Head of caudate nucleus (tissue), 42 donors: ENCODE measurements around the gene POLE.

Source experiments
- DNase-seq, 42 donors: peaks; one replicate each; pipeline versions ENCODE4 v3.0.0 to v3.0.0-alpha.2; 2020 to 2021; ENCODE audit warnings: mixed read lengths in 7 of 42
- intact Hi-C: fragments of 100-400 bp; cut with DNase I; formaldehyde crosslinking; loops from one replicate; pipeline ENCODE4 v1.15.0; 2022

POLE gene

DNA sequence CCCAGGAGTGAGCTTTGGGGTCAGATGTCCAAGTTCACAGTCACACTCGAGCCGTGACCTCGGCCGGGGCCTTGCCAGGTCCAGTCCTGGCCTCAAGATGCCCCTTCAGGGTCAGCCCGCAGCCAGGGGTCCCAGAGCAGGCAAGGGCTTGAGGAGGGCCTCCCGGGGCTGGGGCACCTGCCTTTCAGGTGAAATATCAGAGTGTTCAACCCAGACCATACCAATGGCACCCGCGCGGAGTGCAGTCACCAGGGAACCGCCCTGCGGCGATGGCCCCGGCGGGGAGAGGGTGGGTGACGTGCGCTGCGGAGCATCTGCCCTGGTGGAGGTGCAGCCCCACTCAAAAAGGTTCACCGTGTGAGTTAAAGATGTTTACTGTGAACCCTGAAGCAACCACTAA lies 93.6 kb downstream of the POLE start:
- no peak for DNase-seq
- intact Hi-C loops: no loop called here

DNA sequence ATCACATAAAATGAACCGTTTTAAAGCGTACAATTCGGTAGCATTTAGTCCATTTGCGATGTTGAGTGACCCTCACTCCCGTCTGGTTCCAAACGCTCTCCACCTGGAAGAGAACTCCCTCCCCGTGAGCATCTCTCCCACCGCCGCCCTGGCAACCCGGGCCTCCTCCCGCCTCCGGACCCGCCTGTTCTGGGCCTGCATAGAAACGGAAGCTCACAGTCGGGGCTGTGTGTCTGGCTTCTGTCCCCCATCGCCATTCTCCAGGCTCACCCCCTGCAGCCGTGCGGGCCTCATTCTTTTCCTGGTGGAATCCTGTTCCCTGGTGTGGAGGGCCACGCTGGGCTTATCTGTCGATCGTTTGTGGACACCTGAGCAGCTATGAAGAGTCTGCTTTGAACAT lies 94.1 kb downstream of the POLE start:
- intact Hi-C loops: no loop called here
- DNase-seq: no peak

DNA sequence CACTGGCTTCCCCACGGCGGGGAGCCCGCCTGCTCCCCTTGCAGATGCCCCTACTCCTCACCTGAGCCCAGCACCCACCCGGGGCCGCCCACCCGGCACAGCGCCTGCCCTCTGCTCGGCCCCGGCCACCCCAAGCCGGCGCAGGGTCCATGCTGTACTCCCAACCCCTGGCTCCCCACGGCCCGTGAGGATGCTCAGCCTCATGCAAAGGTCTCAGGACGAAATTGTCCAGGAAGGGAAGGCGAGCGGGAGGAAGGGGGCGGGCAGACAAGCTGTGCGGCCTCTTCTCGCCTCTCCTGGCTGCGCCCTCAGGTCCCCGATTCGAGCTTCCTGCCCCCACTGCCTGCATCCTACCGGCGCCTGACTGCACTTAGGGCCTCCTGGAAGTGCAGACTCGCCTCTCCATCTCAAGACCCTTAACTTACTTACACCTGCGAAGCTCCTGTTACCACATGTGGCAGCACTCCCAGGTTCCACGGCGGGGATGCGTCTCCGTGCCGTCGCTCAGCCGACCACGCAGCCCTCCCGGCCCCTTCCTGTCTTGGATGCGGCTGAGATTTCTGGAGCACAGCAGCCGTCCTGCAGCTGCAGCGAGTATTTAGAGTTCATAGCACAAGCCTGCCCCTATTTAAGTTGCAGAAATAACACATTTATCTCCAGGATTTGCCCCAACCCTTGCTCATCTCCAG lies 94.7 kb downstream of the POLE start:
- intact Hi-C loops: no loop called here
- no peak for DNase-seq

DNA sequence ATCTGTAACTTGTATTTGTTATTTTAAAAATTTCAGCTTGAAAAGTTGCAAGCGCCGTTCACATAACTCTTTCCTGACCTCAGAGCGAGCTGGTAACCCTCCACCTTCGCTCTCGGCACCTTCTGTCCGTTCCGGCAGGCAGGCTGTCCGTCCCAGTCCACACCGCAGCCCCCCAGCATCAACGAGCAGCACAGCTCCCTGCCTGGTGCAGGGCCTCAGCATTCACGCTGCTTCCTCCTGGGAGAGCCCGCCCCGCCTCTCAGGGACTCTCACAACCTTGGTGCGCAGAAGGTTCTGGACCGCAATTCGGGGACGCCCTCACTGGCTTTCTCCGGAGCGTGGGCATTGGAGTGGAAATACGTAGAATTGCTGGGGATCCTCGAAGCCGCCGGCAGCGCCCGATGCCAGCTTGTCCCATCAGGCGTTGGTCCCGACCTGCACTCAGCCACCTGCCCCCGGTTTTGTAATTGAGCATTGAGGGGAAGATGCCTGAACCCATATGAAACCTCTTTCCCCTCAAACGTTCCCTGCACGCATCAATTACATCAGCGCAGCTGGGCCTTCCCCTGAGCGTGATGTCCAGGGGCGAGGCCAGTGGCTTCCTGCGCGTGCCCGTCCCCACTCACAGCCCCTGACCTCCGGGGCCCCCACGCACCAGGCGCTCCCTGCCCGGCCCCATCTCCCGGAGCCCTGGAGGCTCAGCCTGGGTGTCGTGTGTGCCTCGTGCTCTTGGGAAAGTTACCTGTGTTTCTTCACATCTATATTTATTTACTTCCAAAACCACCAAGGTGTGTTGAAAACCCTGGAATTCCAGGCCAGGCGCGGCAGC lies 95.8 kb downstream of the POLE start:
- DNase-seq: no peak
- intact Hi-C loops: no loop called here

DNA sequence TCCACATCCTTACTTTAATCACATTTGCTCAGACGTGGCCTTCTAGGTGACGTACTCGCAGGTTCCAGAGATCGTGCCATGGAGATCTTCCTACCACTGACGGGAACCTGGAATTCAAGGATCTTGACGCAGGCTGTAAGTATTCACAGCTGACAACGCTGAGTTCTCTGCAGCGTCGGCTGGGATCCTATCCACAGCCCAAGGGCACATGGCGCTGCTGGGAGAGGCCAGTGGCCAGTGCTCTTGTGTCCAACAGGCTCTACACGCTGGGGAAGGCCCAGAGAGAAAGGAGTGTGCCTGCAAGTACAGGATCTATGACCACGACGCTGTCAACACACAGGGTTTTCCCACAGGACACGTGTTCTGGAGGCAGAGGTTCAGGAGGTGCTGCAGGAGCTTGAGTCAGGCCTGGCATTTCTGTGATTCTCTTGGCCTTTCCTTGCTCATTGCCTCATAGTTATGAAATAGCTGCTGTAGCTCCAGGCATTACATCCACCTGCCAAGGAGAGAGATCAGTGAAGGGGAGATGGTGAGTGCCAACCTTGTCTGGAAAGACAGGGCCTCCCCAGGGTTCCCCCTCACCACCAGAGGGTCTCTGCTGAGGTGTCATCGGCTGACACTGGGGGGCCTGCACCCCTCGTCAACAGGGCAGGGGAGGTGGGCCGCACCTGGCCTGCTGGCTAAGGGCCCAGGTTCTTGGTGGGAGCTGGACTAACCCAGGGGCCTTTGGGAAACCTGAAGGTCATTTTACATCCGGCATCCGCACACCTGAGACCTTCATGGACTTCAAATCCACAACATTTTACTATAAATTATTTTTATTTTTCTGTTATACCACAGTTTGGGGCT lies 98.1 kb downstream of the POLE start:
- intact Hi-C loops: no loop called here
- no peak for DNase-seq

DNA sequence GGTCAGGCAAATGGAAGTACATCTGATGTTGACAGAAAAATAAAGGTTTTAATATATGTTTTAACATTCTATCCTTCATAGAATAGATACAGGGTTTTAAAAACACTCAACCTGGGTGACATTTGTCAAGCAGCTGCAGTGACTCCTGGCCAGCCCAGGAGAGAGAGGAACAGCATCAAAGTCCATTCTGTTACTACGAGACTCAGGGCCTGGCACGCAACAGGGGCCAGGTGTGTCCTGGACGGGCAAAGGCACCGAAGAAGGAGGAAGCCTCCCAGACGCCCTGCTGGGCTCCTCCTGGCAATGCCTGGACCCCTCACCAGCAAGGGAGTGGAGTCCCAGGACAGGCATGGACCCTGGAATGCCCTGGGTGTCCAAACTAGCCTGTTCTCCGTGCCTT lies 98.8 kb downstream of the POLE start:
- no peak for DNase-seq
- intact Hi-C loops: no loop called here

DNA sequence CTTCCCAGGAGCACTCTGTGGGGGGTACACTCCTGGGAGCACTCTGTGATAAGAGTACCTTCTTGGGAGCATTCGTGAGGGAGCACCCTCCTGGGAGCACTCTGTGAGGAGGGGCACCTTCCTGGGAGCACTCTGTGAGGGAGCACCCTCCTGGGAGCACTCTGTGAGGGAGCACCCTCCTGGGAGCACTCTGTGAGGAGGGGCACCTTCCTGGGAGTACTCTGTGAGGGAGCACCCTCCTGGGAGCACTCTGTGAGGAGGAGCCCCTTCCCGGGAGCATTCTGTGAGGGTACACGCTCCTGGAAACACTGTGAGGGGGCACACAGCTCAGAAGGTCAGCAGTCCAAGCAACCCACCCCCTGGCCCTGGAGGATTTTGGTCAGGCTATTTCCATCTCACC lies 99.4 kb downstream of the POLE start:
- no peak for DNase-seq
- intact Hi-C loops: no loop called here

DNA sequence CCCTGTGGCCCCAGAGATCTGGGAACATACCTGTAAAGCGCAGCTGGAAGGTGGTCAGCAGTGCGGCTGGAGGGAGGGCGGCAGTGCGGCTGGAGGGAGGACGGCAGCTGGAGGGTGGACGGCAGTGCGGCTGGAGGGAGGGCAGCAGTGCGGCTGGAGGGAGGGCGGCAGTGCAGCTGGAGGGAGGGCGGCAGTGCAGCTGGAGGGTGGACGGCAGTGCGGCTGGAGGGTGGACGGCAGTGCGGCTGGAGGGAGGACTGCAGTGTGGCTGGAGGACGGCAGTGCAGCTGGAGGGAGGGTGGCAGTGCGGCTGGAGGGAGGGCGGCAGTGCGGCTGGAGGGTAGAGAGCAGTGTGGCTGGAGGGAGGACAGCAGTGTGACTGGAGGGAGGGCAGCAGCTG lies 100.2 kb downstream of the POLE start:
- no peak for DNase-seq
- intact Hi-C loops: no loop called here

DNA sequence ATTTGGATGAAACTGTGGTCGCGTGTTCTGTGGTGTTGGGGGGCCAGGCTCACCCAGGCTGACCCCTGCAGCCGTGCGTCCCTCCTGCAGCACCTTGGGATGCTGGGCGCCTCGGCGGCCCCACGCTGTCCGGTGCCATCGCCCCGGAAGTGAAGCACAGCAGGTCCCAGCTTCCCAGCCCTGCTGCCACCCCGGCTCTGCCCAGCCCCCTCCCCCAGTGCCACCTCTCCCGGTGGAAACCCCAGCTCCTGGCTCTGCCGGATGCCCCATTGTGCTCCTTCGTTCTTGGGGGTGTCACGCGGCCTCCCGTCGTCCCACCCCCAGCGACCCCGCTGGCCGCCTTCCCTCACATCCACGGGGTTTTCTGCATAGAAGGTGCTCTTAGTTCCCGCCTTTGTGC lies 102.0 kb downstream of the POLE start:
- no peak for DNase-seq
- intact Hi-C loops: no loop called here

DNA sequence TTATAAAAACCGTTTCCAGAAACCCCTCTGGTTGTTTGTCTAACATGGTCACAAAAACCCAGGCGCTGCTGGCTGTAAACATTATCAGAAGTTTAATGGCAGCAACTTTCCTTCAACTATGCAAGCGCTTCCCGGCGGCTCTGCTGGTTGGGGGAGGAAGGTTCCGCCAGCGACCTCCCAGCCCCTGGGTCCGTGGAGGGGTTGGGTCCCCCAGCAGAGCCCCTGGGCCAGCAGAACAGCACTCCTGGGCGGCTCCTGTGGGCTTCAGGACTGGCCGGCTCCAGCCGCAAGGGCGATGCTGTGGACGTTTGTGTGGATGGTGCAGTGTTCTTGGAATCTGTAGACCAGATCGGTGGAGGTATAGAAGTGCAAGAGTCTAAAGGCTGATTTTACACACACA lies 102.7 kb downstream of the POLE start:
- DNase-seq: no peak
- intact Hi-C loops: no loop called here

DNA sequence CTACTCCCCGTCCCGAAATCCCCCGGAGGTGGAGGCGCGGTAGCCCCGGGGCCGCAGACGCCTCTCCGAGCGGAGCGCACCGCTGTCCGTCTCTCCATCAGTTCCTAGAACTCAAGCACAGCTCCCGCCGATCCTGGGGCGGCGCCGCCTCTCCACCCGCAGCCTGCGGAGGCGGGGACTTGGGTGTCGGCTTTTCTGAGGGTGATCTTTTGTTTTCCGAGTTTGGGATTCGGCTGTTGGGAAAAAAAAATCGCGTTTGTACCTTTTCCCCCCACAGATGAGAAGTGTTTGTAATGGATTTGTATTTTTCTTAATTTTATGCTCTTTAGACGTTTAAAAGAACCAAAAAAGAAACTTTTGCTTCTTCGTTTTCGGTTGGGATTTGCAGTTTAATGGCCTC lies 103.4 kb downstream of the POLE start:
- intact Hi-C loops: no loop called here
- DNase-seq: no peak

DNA sequence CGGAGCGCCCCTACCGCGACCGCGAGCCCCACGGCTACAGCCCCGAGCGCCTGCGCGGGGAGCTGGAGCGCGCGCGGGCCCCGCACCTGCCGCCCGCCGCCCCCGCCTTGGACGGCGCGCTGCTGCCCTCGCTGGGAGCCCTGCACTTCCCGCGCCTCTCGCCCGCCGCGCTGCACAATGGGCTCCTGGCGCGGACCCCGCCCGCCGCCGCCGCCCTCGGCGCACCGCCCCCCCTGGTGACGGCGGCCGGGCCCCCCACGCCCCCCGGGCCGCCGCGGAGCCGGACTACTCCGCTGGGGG lies 103.8 kb downstream of the POLE start:
- no peak for DNase-seq
- intact Hi-C loops: no loop called here

DNA sequence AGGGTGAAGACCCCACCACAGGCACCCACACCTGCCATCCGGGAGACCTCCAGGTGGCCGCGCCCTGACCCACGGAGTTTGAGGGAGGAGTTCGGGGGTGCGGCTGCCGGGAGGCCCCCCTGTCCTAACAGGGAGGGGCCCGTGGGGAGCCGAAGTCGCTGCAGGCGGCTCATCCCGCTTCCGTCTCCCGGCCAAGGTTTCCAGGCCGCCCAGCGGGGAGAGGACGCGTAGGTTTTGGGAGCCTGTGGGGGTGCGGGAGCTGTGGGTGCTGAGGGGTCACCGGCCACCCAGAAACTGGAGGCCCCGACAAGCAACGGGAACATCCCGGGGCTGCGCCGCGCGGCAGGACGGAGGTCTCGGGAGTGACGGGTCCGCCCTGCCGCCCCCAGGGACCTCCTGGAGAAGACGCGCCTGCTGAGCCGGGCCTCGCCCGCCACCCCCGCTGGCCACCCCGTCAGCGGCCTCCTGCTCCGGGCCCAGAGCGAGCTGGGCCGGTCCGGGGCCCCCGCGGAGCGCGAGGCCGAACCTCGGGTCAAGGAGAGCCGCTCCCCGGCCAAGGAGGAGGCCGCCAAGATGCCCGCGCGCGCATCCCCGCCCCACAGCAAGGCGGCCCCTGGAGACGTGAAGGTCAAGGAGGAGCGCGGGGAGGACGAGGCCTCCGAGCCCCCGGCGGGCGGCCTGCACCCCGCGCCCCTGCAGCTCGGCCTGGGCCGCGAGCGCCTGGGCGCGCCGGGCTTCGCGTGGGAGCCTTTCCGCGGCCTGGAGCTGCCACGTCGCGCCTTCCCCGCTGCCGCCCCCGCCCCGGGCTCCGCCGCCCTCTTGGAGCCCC lies 104.3 kb downstream of the POLE start:
- intact Hi-C loops: no loop called here
- no peak for DNase-seq

DNA sequence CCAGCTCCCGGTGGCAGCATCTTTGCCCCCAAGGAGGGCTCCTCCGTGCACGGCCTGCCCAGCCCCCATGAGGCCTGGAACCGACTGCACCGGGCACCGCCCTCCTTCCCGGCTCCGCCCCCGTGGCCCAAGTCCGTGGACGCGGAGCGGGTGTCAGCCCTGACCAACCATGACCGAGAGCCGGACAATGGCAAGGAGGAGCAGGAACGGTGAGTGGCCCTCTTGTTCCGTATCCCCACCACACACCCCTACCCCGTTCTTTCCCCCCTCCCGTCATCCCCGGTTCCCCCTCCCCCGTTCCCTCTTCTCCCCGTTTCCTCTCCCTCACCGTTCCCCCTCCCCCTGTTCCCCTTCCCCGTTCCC lies 105.1 kb downstream of the POLE start:
- DNase-seq: no peak
- intact Hi-C loops: no loop called here

DNA sequence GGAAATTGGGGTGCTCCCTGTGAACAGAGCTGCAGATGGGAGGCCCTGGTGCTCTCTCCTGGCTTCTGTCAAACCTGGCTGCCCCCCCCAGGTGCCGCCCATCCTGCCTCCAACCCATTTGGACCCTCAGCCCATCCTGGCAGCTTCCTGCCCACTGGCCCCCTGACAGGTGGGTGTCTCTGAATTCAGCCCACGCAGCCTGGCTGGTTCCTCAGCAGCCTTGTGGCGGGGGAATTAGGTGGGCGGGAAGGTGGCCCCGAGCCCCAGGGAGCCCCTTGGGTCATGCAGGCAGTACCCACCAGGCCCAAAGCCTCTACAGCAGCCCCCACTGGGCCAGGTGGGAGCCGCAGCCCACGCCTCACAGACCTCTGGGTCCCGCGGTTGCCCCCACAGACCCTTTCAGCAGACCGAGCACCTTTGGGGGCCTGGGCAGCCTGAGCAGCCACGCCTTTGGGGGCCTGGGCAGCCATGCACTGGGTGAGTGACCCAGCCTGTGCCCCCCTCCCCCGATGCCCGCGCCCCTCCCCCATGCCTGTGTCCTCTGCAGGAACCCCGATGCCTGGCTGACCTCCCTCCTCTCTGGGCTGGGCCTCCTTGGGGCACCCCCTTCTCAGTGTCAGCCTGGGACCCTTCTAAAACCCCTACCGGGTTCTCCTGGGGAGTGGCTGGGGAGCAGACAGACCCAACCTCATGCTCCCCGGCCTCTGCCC lies 105.6 kb downstream of the POLE start:
- DNase-seq: no peak
- intact Hi-C loops: no loop called here

DNA sequence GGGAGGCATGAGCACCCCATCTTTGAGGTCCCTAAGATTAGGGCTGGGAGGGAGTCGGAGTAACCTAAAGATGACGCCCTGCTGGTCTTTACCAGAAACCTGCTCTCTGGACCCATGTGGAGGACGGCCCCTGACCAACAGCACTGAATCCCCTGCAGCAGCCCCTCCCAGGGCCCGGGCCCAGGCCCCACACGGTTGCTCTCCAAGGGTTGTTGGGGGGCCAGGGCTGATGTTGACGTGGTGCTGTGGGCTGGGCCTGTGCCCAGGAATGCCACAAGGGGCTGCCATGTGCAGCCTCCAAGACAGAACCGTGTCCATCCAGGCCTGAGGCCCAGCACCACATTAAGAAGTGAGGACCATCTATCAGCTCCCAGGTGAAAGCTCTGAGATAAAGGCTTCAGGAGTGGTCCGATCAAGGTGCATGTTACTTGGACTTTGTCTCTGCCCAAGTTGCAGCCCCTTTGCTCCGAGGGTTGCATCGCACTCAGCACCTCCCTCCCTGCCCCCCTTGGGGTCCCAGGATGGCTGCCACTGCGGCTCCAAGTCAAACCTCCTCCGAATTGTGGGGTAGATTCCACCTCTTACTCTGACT lies 106.3 kb downstream of the POLE start:
- intact Hi-C loops: no loop called here
- no peak for DNase-seq

DNA sequence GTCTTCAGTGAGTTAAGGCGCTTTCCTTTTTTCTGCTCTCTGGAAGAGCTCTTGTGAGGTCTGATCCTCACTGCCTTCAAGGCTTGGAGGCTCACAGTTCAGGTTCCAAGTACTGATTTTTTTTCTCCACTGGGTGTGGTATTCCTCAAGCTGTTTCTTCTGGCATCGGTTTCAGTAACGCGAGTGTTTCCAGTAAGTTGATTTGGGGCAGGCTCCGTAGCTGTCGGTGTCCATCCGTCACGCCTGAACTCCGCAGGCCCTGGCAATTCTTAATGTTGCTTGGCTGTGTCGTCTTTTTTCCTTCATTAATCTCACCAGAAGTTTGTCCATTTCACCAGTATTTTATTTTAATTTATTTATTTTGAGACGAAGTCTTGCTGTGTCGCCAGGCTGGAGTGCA lies 107.4 kb downstream of the POLE start:
- DNase-seq: no peak
- intact Hi-C loops: no loop called here

DNA sequence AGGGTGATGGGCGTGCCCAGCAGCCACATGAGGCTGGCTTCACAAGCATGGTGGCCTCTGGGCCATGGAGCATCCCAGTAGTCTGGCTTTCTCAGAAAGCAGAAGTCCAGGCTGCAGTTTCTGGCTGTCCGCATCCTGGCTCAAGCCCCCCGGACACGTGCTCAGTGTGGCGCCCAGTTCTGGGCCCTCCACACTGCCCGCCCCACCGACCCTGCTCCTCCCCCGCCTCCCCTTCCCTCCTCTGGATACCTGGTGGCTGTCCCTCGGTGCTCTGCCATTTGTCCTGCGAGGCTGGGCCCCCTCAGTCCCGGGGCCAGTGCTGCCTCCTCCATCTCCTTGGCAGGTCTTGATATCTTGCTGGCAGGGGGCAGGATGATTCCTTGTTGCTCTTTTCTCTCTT lies 108.3 kb downstream of the POLE start:
- intact Hi-C loops: no loop called here
- DNase-seq: no peak

DNA sequence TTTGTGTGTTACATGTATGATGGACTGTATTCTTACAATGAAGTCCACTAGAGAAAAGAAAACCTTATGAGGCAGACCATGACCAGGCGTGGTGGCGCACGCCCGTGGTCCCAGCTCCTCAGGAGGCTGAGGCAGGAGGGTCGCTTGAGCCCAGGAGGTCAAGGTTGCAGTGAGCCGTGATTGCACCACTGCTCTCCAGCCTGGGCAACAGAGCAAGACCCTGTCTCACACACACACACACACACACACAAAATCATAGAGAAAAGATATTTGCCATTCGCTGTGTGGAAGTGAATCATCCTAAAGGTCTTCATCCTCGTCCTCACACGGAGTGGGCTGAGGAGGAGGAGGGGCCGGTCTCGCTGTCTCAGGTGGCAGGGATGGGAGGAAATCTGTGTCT lies 109.0 kb downstream of the POLE start:
- intact Hi-C loops: no loop called here
- no peak for DNase-seq
